ENCODE measurements around the gene NCOA1. TPM values are rescaled to one million over a fixed set of nuclear protein-coding genes. Genes with fewer than 3 reads are reported as not detected.

Gene NCOA1
- total and polyA plus RNA-seq, 10 of the 15 experiments (the other 5 are each of a cell fraction or from before 2014, with no cell fraction given), result 1.8 to 35.6 (median 6.1) TPM

- FAIRE-seq (no peak), DNase-seq (ENCODE audit: low read depth, low spot score) (no peak), ATAC-seq (no peak)
- no peak overlapping the region for H2AFZ ChIP-seq (ENCODE audit: control insufficient read depth, low read depth, low read length)
- no peak overlapping the region for H3K9ac ChIP-seq (ENCODE audit: control insufficient read depth, insufficient read depth, low read length)
- peaks cover 3% of the 10 kb centered on the region; the same call in 1 of the 2 replicates for H3K4me1 ChIP-seq (ENCODE audit: control insufficient read depth, insufficient read depth, low read length)
- intact Hi-C loops (cut with micrococcal nuclease; ENCODE audit: unreplicated experiment), result no loop called here
- POLR2A ChIA-PET, result interaction anchor here (0.6 kb wide), 1 partner anchor 28 kb away, joined by 4 read pairs; no protein-coding TSS in a partner anchor
- SMC1A ChIA-PET (ENCODE audit: uncharacterized antibody, unreplicated experiment), result interaction anchor here (0.7 to 1.2 kb wide), 2 partner anchors 9 to 55 kb away, joined by 3 to 4 read pairs; partner anchors contain the start of genes CENPO and PTRHD1
- H3K4me2 ChIP-seq (ENCODE audit: control insufficient read depth, insufficient read depth), result no peak overlapping the region
- no peak for TF ChIP-seq EGR1 (IDR thresholded peaks at IDR 0.05; ENCODE audit: borderline replicate concordance in 1 of 2, low read depth in 2 of 2, low read length in 2 of 2)
- no peak for TF ChIP-seq RUNX3 (IDR thresholded peaks at IDR 0.05; ENCODE audit: low read length)
- no peak for TF ChIP-seq NR2C2 (IDR thresholded peaks at IDR 0.05; ENCODE audit: borderline replicate concordance, control insufficient read depth, insufficient read length, low read depth)
- TF ChIP-seq IRF5 (IDR thresholded peaks at IDR 0.05; ENCODE audit: borderline replicate concordance), result no peak
- no peak for TF ChIP-seq FOXM1 (IDR thresholded peaks at IDR 0.05; ENCODE audit: low read depth, low read length)
- no peak for TF ChIP-seq PRDM15 (CRISPR knock-in tag; IDR thresholded peaks at IDR 0.05)
- CTCF ChIA-PET, result interaction anchor here (0.6 to 1.5 kb wide), 4 partner anchors 13 to 171 kb away, joined by 3 to 4 read pairs (median 3); no protein-coding TSS in a partner anchor
- no peaks in the 10 kb centered on the region for H3K79me2 ChIP-seq (ENCODE audit: control insufficient read depth, insufficient read depth, low read length)
- no peaks in the 10 kb centered on the region for H3K27me3 ChIP-seq (replicated peaks in 1 of 2; ENCODE audit: control insufficient read depth in 2 of 2, insufficient read depth in 2 of 2, low read length in 1 of 2)
- RAD21 ChIA-PET (ENCODE audit: unreplicated experiment), result interaction anchor here (0.8 kb wide), 1 partner anchor 9 kb away, joined by 4 read pairs; no protein-coding TSS in a partner anchor
- BruUV-seq (replicated peaks), result no TSS peak
- WGBS (ENCODE audit: insufficient coverage, insufficient replicate concordance, low lambda C conversion rate, missing lambda C conversion rate), result 100% methylated on average over 3 of the region's 3 CpGs
- H3K4me3 ChIP-seq, result no peak overlapping the region
- H3K36me3 ChIP-seq (ENCODE audit: control insufficient read depth in 2 of 2, insufficient read depth in 2 of 2, low read length in 1 of 2), result no peaks in the 10 kb centered on the region
- H4K20me1 ChIP-seq (ENCODE audit: control insufficient read depth, insufficient read depth), result no peaks in the 10 kb centered on the region
- H3K9me3 ChIP-seq (replicated peaks; ENCODE audit: control insufficient read depth, insufficient read depth, low read length), result peaks cover 5% of the 10 kb centered on the region; the same call in 2 of the 3 replicates
- H3K27ac ChIP-seq (ENCODE audit: control insufficient read depth, insufficient read depth), result no peak overlapping the region
- in situ Hi-C loops (cut with MboI), result no loop called here
Observed at GRCh38 chr2:24783641-24784040, 292.6 kb downstream of the NCOA1 start.

All from GM12878 (cell line).